Neural progenitor cell (in vitro differentiated cells): ENCODE measurements around the gene RIPOR1. TPM values are rescaled to one million over a fixed set of nuclear protein-coding genes. Genes with fewer than 3 reads are reported as not detected.

ENCODE experiments used
- DNase-seq: peaks from one replicate; pipeline ENCODE4 v3.0.0-alpha.2; 2016; ENCODE audit warnings: low spot score
- H2AFZ ChIP-seq: fragments of 200-600 bp; sonication (generic); replicated peaks from 2 replicates; pipeline ENCODE4 v1.6.1; 2016; ENCODE audit warnings: antibody characterized with exemption
- H3F3A ChIP-seq: fragments of 200-600 bp; sonication (generic); 2 replicates; pipeline ENCODE4 v1.6.1; 2016; ENCODE audit warnings: antibody characterized with exemption, low read depth
- H3K27ac ChIP-seq: fragments of 200-600 bp; sonication (generic); 2 replicates; pipeline ENCODE4 v1.5.1; 2016; ENCODE audit warnings: mild to moderate bottlenecking
- H3K27me3 ChIP-seq: fragments of 200-600 bp; sonication (generic); 2 replicates; pipeline ENCODE4 v1.6.1; 2016; ENCODE audit warnings: mild to moderate bottlenecking, moderate library complexity
- H3K36me3 ChIP-seq: fragments of 200-600 bp; sonication (generic); 2 replicates; pipeline ENCODE4 v1.5.1; 2016
- H3K4me1 ChIP-seq: fragments of 200-600 bp; sonication (generic); 2 replicates; pipeline ENCODE4 v1.6.1; 2016; ENCODE audit warnings: mixed run types
- H3K4me2 ChIP-seq: fragments of 200-600 bp; sonication (generic); 2 replicates; pipeline ENCODE4 v1.6.1; 2016
- H3K4me3 ChIP-seq: fragments of 200-600 bp; sonication (generic); 2 replicates; pipeline ENCODE4 v1.5.1; 2016
- H3K79me2 ChIP-seq: fragments of 200-600 bp; sonication (generic); 2 replicates; pipeline ENCODE4 v1.6.1; 2016; ENCODE audit warnings: low read depth
- H3K9ac ChIP-seq: fragments of 200-600 bp; sonication (generic); 2 replicates; pipeline ENCODE4 v1.6.1; 2016
- H3K9me3 ChIP-seq: fragments of 200-600 bp; sonication (generic); 2 replicates; pipeline ENCODE4 v1.5.1; 2016; ENCODE audit warnings: low read depth
- H4K20me1 ChIP-seq: fragments of 200-600 bp; sonication (generic); 2 replicates; pipeline ENCODE4 v1.6.1; 2016; ENCODE audit warnings: low read depth
- H3K27ac Mint-ChIP-seq: 3 replicates; pipeline ENCODE4 v1.8.0; 2021; ENCODE audit warnings: mixed read lengths
- H3K27me3 Mint-ChIP-seq: 2 replicates; pipeline ENCODE4 v1.8.0; 2022; ENCODE audit warnings: low read depth, mild to moderate bottlenecking, inconsistent platforms, moderate library complexity, mixed read lengths; ENCODE audit not compliant: insufficient read depth
- H3K36me3 Mint-ChIP-seq: 3 replicates; pipeline ENCODE4 v1.8.0; 2021; ENCODE audit warnings: mixed read lengths
- H3K4me1 Mint-ChIP-seq: 3 replicates; pipeline ENCODE4 v1.8.0; 2021; ENCODE audit warnings: mixed read lengths
- H3K4me3 Mint-ChIP-seq: 3 replicates; pipeline ENCODE4 v1.8.0; 2021; ENCODE audit warnings: mild to moderate bottlenecking, moderate library complexity, mixed read lengths
- H3K9me3 Mint-ChIP-seq: 3 replicates; pipeline ENCODE4 v1.8.0; 2020; ENCODE audit warnings: mixed read lengths
- CTCF ChIP-seq: fragments of 200-600 bp; sonication (generic); IDR thresholded peaks from 2 replicates; pipeline ENCODE4 v1.5.1; 2017; ENCODE audit warnings: antibody characterized with exemption, mild to moderate bottlenecking
- EZH2 ChIP-seq: fragments of 200-600 bp; sonication (generic); IDR thresholded peaks from 2 replicates; pipeline ENCODE4 v1.6.1; 2017; ENCODE audit warnings: antibody characterized with exemption, mild to moderate bottlenecking, moderate library complexity
- EZH2phosphoT487 ChIP-seq: fragments of 200-600 bp; sonication (generic); IDR thresholded peaks from 2 replicates; pipeline ENCODE4 v1.6.1; 2017; ENCODE audit warnings: antibody characterized with exemption
- total RNA-seq: library from RNA; depleted of rRNA; stranded (reverse); fragments of >200 nt; gene quantifications from 2 replicates; pipeline ENCODE4 v1.2.3, GENCODE V29; 2015; ENCODE audit warnings: low replicate concordance

Gene RIPOR1
- total RNA-seq, 1 donor from 2014 or later: 13.5 TPM

GRCh38 chr16:67535201-67535600 lies 6.6 kb downstream of the RIPOR1 start:
- H3K4me1 Mint-ChIP-seq: peaks cover 21% of the 10 kb centered on the region
- no peak for DNase-seq
- no peak overlapping the region for H3K27ac Mint-ChIP-seq
- Histone ChIP-seq H3K4me3 (no peak overlapping the region), H3K9ac (no peak overlapping the region), H3K79me2 (no peaks in the 10 kb centered on the region), H3K4me1 (peaks cover 8% of the 10 kb centered on the region), H4K20me1 (peaks cover 97% of the 10 kb centered on the region), H3K27ac (no peak overlapping the region), H3K27me3 (peaks cover 100% of the 10 kb centered on the region), H2AFZ (no peak overlapping the region), H3K4me2 (no peak overlapping the region), H3K9me3 (no peaks in the 10 kb centered on the region), H3F3A (peaks cover 35% of the 10 kb centered on the region), H3K36me3 (no peaks in the 10 kb centered on the region)
- TF ChIP-seq EZH2phosphoT487: no peak
- no peak for TF ChIP-seq EZH2
- no peak for TF ChIP-seq CTCF
- peaks cover 37% of the 10 kb centered on the region for H3K27me3 Mint-ChIP-seq
- H3K9me3 Mint-ChIP-seq: no peaks in the 10 kb centered on the region
- peaks cover 5% of the 10 kb centered on the region for H3K36me3 Mint-ChIP-seq
- peak overlapping the region; percentile 12 for H3K4me3 Mint-ChIP-seq

- H4K20me1 ChIP-seq: peaks cover 90% of the 10 kb centered on the region
- TF ChIP-seq CTCF: no peak
- no peak for TF ChIP-seq EZH2
- no peak for TF ChIP-seq EZH2phosphoT487
- peak overlapping the region; percentile 87 for H3K4me3 Mint-ChIP-seq
- peaks cover 82% of the 10 kb centered on the region for H3K27me3 ChIP-seq
- H3K9me3 Mint-ChIP-seq: no peaks in the 10 kb centered on the region
- DNase-seq: peak; percentile 78
- no peak overlapping the region for H2AFZ ChIP-seq
- peak overlapping the region; percentile 97 for H3K4me2 ChIP-seq
- H3K36me3 Mint-ChIP-seq: peaks cover 16% of the 10 kb centered on the region
- no peak overlapping the region for H3K27ac Mint-ChIP-seq
- no peak overlapping the region for H3K9ac ChIP-seq
- peaks cover 32% of the 10 kb centered on the region for H3K27me3 Mint-ChIP-seq
- peaks cover 15% of the 10 kb centered on the region for H3K4me1 Mint-ChIP-seq
- peaks cover 7% of the 10 kb centered on the region for H3K4me1 ChIP-seq
- no peaks in the 10 kb centered on the region for H3K9me3 ChIP-seq
- H3K36me3 ChIP-seq: no peaks in the 10 kb centered on the region
- no peaks in the 10 kb centered on the region for H3K79me2 ChIP-seq
- peak overlapping the region; percentile 73 for H3K4me3 ChIP-seq
- peaks cover 33% of the 10 kb centered on the region for H3F3A ChIP-seq
- no peak overlapping the region for H3K27ac ChIP-seq
Measured at GRCh38 chr16:67537270-67537635, 8.6 kb downstream of the RIPOR1 start.

- peaks cover 15% of the 10 kb centered on the region for H3K4me1 Mint-ChIP-seq
- H4K20me1 ChIP-seq: peaks cover 86% of the 10 kb centered on the region
- H3K4me3 ChIP-seq: peak overlapping the region; percentile 73
- H3K36me3 Mint-ChIP-seq: peaks cover 18% of the 10 kb centered on the region
- no peak overlapping the region for H3K9ac ChIP-seq
- H3K4me3 Mint-ChIP-seq: peak overlapping the region; percentile 81
- no peak overlapping the region for H2AFZ ChIP-seq
- peaks cover 76% of the 10 kb centered on the region for H3K27me3 ChIP-seq
- peak; percentile 88 for TF ChIP-seq EZH2phosphoT487
- peak; percentile 92 for TF ChIP-seq EZH2
- TF ChIP-seq CTCF: no peak
- peaks cover 32% of the 10 kb centered on the region for H3K27me3 Mint-ChIP-seq
- no peaks in the 10 kb centered on the region for H3K9me3 Mint-ChIP-seq
- DNase-seq: peak; percentile 71
- no peaks in the 10 kb centered on the region for H3K79me2 ChIP-seq
- peak overlapping the region; percentile 97 for H3K4me2 ChIP-seq
- no peaks in the 10 kb centered on the region for H3K9me3 ChIP-seq
- H3K4me1 ChIP-seq: peaks cover 7% of the 10 kb centered on the region
- H3K36me3 ChIP-seq: no peaks in the 10 kb centered on the region
- H3K27ac Mint-ChIP-seq: no peak overlapping the region
- no peak overlapping the region for H3K27ac ChIP-seq
- peaks cover 33% of the 10 kb centered on the region for H3F3A ChIP-seq
Measured at GRCh38 chr16:67537636-67538591, 9.3 kb downstream of the RIPOR1 start.
